OCI-LY1 (cell line): Measurements from ENCODE around the gene RUNX1.

Source experiments
- H2AFZ ChIP-seq: fragments of 200-600 bp; sonication (generic), shearing (Covaris generic); 2 replicates; pipeline ENCODE4 v1.6.0; 2014; ENCODE audit warnings: antibody characterized with exemption, mild to moderate bottlenecking, low read length
- H3F3A ChIP-seq: fragments of 200-600 bp; sonication (generic), shearing (Covaris generic); 2 replicates; pipeline ENCODE4 v1.6.0; 2014; ENCODE audit warnings: mild to moderate bottlenecking, antibody characterized with exemption, low read length, moderate library complexity; ENCODE audit not compliant: insufficient read depth
- H3K27ac ChIP-seq: fragments of 200-600 bp; sonication (generic); 2 replicates; pipeline ENCODE4 v1.5.1; 2014; ENCODE audit warnings: low read length, mixed run types, mild to moderate bottlenecking, low read depth; ENCODE audit not compliant: poor library complexity, severe bottlenecking
- H3K27me3 ChIP-seq: fragments of 200-600 bp; sonication (generic); 2 replicates; pipeline ENCODE4 v1.6.0; 2014; ENCODE audit warnings: antibody characterized with exemption, mild to moderate bottlenecking, low read length, moderate library complexity; ENCODE audit not compliant: insufficient read depth
- H3K36me3 ChIP-seq: fragments of 200-600 bp; sonication (generic); 2 replicates; pipeline ENCODE4 v1.6.1; 2014; ENCODE audit warnings: mild to moderate bottlenecking, antibody characterized with exemption, low read length, moderate library complexity, mixed read lengths; ENCODE audit not compliant: insufficient read depth
- H3K4me1 ChIP-seq: fragments of 200-600 bp; sonication (generic); 2 replicates; pipeline ENCODE4 v1.5.1; 2014; ENCODE audit warnings: mild to moderate bottlenecking, low read length, moderate library complexity; ENCODE audit not compliant: insufficient read depth, severe bottlenecking
- H3K4me2 ChIP-seq: fragments of 200-600 bp; sonication (generic), shearing (Covaris generic); 2 replicates; pipeline ENCODE4 v1.6.1; 2014; ENCODE audit warnings: low read length
- H3K4me3 ChIP-seq: fragments of 200-600 bp; sonication (generic); 2 replicates; pipeline ENCODE4 v1.5.1; 2014; ENCODE audit warnings: low read length, low read depth, mild to moderate bottlenecking, mixed read lengths; ENCODE audit not compliant: poor library complexity, severe bottlenecking
- H3K79me2 ChIP-seq: fragments of 200-600 bp; shearing (Covaris generic); 2 replicates; pipeline ENCODE4 v1.6.1; 2016; ENCODE audit warnings: mixed run types, low read length, mixed read lengths; ENCODE audit not compliant: insufficient read depth
- H3K9ac ChIP-seq: fragments of 200-600 bp; sonication (generic), shearing (Covaris generic); 2 replicates; pipeline ENCODE4 v1.6.1; 2014; ENCODE audit warnings: mild to moderate bottlenecking, low read length, mixed read lengths
- H3K9me2 ChIP-seq: fragments of 200-600 bp; sonication (generic), shearing (Covaris generic); 2 replicates; pipeline ENCODE4 v1.6.1; 2014; ENCODE audit warnings: low read depth, mild to moderate bottlenecking, low read length, mixed read lengths
- H3K9me3 ChIP-seq: fragments of 200-600 bp; shearing (Covaris generic); 2 replicates; pipeline ENCODE4 v1.6.1; 2014; ENCODE audit warnings: low read length, mixed read lengths
- H4K20me1 ChIP-seq: fragments of 200-600 bp; sonication (generic), shearing (Covaris generic); 2 replicates; pipeline ENCODE4 v1.6.0; 2016; ENCODE audit warnings: mild to moderate bottlenecking, low read length; ENCODE audit not compliant: insufficient read depth
- EZH2 ChIP-seq: fragments of 200-600 bp; sonication (generic), shearing (Covaris generic); IDR thresholded peaks from 2 replicates; pipeline ENCODE4 v1.8.0; 2017; ENCODE audit warnings: borderline replicate concordance, mixed run types, mild to moderate bottlenecking, antibody characterized with exemption, low read length, moderate library complexity, mixed read lengths
- TF ChIP-seq, protein P1 (sequence below): fragments of 200-600 bp; sonication (generic), shearing (Covaris generic); IDR thresholded peaks from 2 replicates; pipeline ENCODE4 v1.5.1; 2017; ENCODE audit warnings: mild to moderate bottlenecking, antibody characterized with exemption, low read length, moderate library complexity, mixed read lengths

The RUNX1 gene

DNA sequence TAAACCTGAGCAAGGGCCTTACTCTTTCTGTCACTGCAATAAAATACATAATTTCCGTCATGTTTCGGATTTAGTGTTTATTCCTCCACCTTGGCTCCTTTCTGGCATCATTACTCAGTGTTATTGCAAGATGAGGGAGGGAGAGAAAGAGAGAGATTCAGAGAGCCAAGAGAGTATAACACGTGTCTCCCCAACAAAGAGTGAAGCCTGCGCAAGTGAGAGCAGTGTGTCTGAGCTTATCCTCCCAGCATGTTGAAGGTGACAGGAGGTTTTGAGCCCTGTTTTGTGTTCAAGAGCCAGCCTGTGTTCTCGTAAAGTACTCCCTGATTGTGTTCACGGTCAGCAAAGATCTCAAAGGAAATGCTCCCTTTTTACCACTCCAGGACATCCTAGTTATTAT lies 6.3 kb downstream of the RUNX1 start:
- Histone ChIP-seq H3K4me1 (peaks cover 75% of the 10 kb centered on the region), H3K36me3 (peaks cover 60% of the 10 kb centered on the region), H3K79me2 (peaks cover 90% of the 10 kb centered on the region), H3K9me3 (no peaks in the 10 kb centered on the region), H3K27ac (peak overlapping the region; percentile 38), H3K4me2 (peak overlapping the region; percentile 85), H3K9ac (no peak overlapping the region; the same call in 1 of the 2 replicates), H4K20me1 (no peaks in the 10 kb centered on the region), H3K27me3 (no peaks in the 10 kb centered on the region), H3K9me2 (no peaks in the 10 kb centered on the region), H3K4me3 (peak overlapping the region; percentile 36), H3F3A (no peaks in the 10 kb centered on the region), H2AFZ (no peak overlapping the region)
- TF ChIP-seq, protein P1, sequence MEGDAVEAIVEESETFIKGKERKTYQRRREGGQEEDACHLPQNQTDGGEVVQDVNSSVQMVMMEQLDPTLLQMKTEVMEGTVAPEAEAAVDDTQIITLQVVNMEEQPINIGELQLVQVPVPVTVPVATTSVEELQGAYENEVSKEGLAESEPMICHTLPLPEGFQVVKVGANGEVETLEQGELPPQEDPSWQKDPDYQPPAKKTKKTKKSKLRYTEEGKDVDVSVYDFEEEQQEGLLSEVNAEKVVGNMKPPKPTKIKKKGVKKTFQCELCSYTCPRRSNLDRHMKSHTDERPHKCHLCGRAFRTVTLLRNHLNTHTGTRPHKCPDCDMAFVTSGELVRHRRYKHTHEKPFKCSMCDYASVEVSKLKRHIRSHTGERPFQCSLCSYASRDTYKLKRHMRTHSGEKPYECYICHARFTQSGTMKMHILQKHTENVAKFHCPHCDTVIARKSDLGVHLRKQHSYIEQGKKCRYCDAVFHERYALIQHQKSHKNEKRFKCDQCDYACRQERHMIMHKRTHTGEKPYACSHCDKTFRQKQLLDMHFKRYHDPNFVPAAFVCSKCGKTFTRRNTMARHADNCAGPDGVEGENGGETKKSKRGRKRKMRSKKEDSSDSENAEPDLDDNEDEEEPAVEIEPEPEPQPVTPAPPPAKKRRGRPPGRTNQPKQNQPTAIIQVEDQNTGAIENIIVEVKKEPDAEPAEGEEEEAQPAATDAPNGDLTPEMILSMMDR: no peak
- no peak for TF ChIP-seq EZH2

DNA sequence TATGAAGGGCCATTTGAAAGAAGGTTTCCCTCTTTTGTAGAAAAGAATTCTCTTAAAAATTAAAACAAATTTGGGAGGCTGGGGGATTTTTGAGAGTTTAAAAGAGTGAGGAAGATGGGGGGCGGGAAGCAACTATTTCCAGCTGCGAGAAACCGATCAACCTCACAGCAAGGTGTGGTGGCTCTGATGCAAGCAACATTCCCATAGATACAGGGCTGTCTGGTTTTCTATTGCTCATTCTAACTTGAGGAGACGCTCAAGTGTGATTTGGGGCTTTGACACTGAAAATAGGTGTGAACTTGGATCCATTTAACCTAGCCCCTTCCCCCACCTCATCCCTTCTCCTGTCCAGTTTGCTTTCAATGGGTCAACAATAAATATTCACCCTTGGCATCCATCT lies 7.2 kb downstream of the RUNX1 start:
- peak overlapping the region; percentile 12; the same call in 1 of the 2 replicates for H3K9ac ChIP-seq
- H3K4me3 ChIP-seq: peak overlapping the region; percentile 36
- H2AFZ ChIP-seq: no peak overlapping the region
- no peaks in the 10 kb centered on the region for H4K20me1 ChIP-seq
- no peaks in the 10 kb centered on the region for H3K27me3 ChIP-seq
- no peaks in the 10 kb centered on the region for H3F3A ChIP-seq
- H3K9me2 ChIP-seq: no peaks in the 10 kb centered on the region
- no peaks in the 10 kb centered on the region for H3K9me3 ChIP-seq
- peaks cover 84% of the 10 kb centered on the region for H3K79me2 ChIP-seq
- H3K27ac ChIP-seq: peak overlapping the region; percentile 61
- no peak for TF ChIP-seq EZH2
- H3K4me2 ChIP-seq: peak overlapping the region; percentile 85
- H3K4me1 ChIP-seq: peaks cover 74% of the 10 kb centered on the region
- peaks cover 69% of the 10 kb centered on the region for H3K36me3 ChIP-seq

DNA sequence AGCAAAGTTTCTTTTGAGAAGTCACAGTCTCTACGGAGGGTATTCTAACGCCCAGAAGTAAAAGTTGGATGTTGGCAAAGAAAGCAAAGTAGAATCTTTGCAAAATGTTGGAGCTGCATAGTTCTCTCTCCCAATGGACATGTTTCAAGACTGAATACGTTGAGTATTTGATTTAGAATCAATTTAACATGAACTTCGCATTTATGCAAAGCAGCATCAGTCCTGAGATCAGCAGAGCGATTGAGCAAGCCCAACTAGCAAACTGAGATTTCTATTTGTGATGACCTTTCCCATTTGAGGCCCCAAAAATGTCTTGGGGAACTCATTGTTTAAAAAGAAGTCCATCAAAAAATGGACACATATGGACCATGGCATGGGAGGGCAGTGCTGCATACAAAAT lies 8.0 kb downstream of the RUNX1 start:
- peaks cover 69% of the 10 kb centered on the region for H3K36me3 ChIP-seq
- H3K9ac ChIP-seq: peak overlapping the region; percentile 16; the same call in 1 of the 2 replicates
- no peaks in the 10 kb centered on the region for H3K9me2 ChIP-seq
- peak overlapping the region; percentile 36 for H3K4me3 ChIP-seq
- H3K4me2 ChIP-seq: peak overlapping the region; percentile 85
- peaks cover 66% of the 10 kb centered on the region for H3K4me1 ChIP-seq
- TF ChIP-seq, protein P1: no peak
- TF ChIP-seq EZH2: no peak
- no peaks in the 10 kb centered on the region for H3K27me3 ChIP-seq
- no peaks in the 10 kb centered on the region for H3K9me3 ChIP-seq
- peaks cover 84% of the 10 kb centered on the region for H3K79me2 ChIP-seq
- H3F3A ChIP-seq: no peaks in the 10 kb centered on the region
- H3K27ac ChIP-seq: peak overlapping the region; percentile 61
- H2AFZ ChIP-seq: no peak overlapping the region
- H4K20me1 ChIP-seq: no peaks in the 10 kb centered on the region
